H1 (cell line): ENCODE measurements around the gene ZNF770. TPM values are rescaled to one million over a fixed set of nuclear protein-coding genes. Genes with fewer than 3 reads are reported as not detected.

ENCODE experiments used
- CTCF ChIA-PET: fragments of 300-600 bp; sonication (Branson Sonifier 250); formaldehyde crosslinking; loops from one replicate; lab custom pipeline; 2021; ENCODE audit not compliant: partially characterized antibody; lab: Charles Lee
- POLR2A ChIA-PET: fragments of 300-600 bp; sonication (Branson Sonifier 250); formaldehyde crosslinking; loops from one replicate; lab custom pipeline; 2021; ENCODE audit warnings: inconsistent platforms; ENCODE audit not compliant: partially characterized antibody; lab: Charles Lee
- DNase-seq, 2 experiments: peaks; one replicate each; pipeline versions ENCODE4 v3.0.0 to v3.0.0-alpha.2; 2010 to 2022; ENCODE audit warnings: low spot score in 2 of 2, low read depth in 1 of 2, mixed read lengths in 1 of 2
- FAIRE-seq: peaks from 2 replicates; lab custom pipeline; 2011; peaks lifted over from hg19 to GRCh38; lab: Jason Lieb, UNC
- H2AFZ ChIP-seq: 2 replicates; pipeline ENCODE4 v1.8.1; 2012; ENCODE audit warnings: low read length, inconsistent platforms
- H2AK5ac ChIP-seq: 2 replicates; pipeline ENCODE4 v1.6.1; 2013; ENCODE audit warnings: low read depth, low read length
- H2BK120ac ChIP-seq: replicated peaks from 2 replicates; pipeline ENCODE3; 2013; ENCODE audit warnings: low read depth, low read length, inconsistent platforms
- H2BK12ac ChIP-seq: 2 replicates; pipeline ENCODE4 v1.6.1; 2013; ENCODE audit warnings: low read depth, low read length
- H2BK15ac ChIP-seq: 2 replicates; pipeline ENCODE4 v1.6.1; 2013; ENCODE audit warnings: low read length
- H2BK20ac ChIP-seq: 2 replicates; pipeline ENCODE4 v1.6.1; 2013; ENCODE audit warnings: low read length
- H2BK5ac ChIP-seq: 2 replicates; pipeline ENCODE4 v1.6.1; 2013; ENCODE audit warnings: low read depth, low read length
- H3K14ac ChIP-seq: 2 replicates; pipeline ENCODE4 v1.6.1; 2013; ENCODE audit warnings: inconsistent platforms; ENCODE audit not compliant: insufficient read length
- H3K18ac ChIP-seq: 2 replicates; pipeline ENCODE4 v1.6.1; 2013; ENCODE audit warnings: low read length; ENCODE audit errors: extremely low read depth
- H3K23ac ChIP-seq: 2 replicates; pipeline ENCODE4 v1.6.1; 2013; ENCODE audit warnings: inconsistent platforms; ENCODE audit not compliant: insufficient read length
- H3K23me2 ChIP-seq: 2 replicates; pipeline ENCODE4 v1.6.1; 2013; ENCODE audit warnings: low read depth, low read length
- H3K27ac ChIP-seq: 2 replicates; pipeline ENCODE4 v1.6.1; 2011; ENCODE audit warnings: low read depth, low read length, inconsistent platforms
- H3K27me3 ChIP-seq, 4 experiments: replicated peaks in 1 of 4; 1 replicate in 1 of 4; 2 replicates in 3 of 4; pipeline versions ENCODE4 v1.6.1 to v1.8.1; 2011 to 2013; ENCODE audit warnings: low read length in 3 of 4, mild to moderate bottlenecking in 3 of 4, inconsistent platforms in 2 of 4, mixed read lengths in 2 of 4, moderate library complexity in 1 of 4; ENCODE audit not compliant: control insufficient read depth in 3 of 4, insufficient read depth in 3 of 4; ENCODE audit errors: extremely low read depth in 1 of 4
- H3K36me3 ChIP-seq, 4 experiments: 2 replicates each; pipeline versions ENCODE4 v1.6.1 to v1.8.1; 2011 to 2013; ENCODE audit warnings: mild to moderate bottlenecking in 4 of 4, low read length in 3 of 4, moderate library complexity in 2 of 4, control low read depth in 1 of 4, inconsistent platforms in 1 of 4; ENCODE audit not compliant: insufficient read depth in 4 of 4, control insufficient read depth in 2 of 4
- H3K4ac ChIP-seq: replicated peaks from 2 replicates; pipeline ENCODE3; 2013; ENCODE audit warnings: low read length, low read depth, mixed read lengths, inconsistent platforms; ENCODE audit not compliant: insufficient read length
- H3K4me1 ChIP-seq, 4 experiments: replicated peaks in 1 of 4; 1 replicate in 1 of 4; 2 replicates in 3 of 4; pipeline versions ENCODE4 v1.6.1 to v1.8.1; 2011 to 2013; ENCODE audit warnings: low read length in 3 of 4, inconsistent platforms in 2 of 4, mixed read lengths in 1 of 4; ENCODE audit not compliant: insufficient read depth in 4 of 4, control insufficient read depth in 3 of 4
- H3K4me2 ChIP-seq, 2 experiments: 2 replicates each; pipeline versions ENCODE4 v1.6.1 to v1.8.1; 2011 to 2013; ENCODE audit warnings: low read depth in 2 of 2, low read length in 2 of 2, control low read depth in 1 of 2, inconsistent platforms in 1 of 2, mild to moderate bottlenecking in 1 of 2; ENCODE audit not compliant: insufficient read depth in 1 of 2
- H3K4me3 ChIP-seq, 4 experiments: fragments of 200-600, 300-600 bp in 1 of 4; sonication (generic), shearing (Covaris generic), sonication (Bioruptor Twin) in 1 of 4; 2 replicates each; pipeline versions ENCODE4 v1.5.1 to v1.8.1; 2011 to 2016; ENCODE audit warnings: low read length in 4 of 4, low read depth in 3 of 4, control low read depth in 2 of 4, inconsistent platforms in 2 of 4, mild to moderate bottlenecking in 2 of 4, mixed read lengths in 1 of 4, moderate library complexity in 1 of 4; ENCODE audit not compliant: insufficient read depth in 2 of 4; ENCODE audit errors: extremely low read depth in 1 of 4
- H3K56ac ChIP-seq: replicated peaks from 2 replicates; pipeline ENCODE3; 2013; ENCODE audit warnings: low read depth, mild to moderate bottlenecking, mixed read lengths, low read length, inconsistent platforms; ENCODE audit not compliant: insufficient read length
- H3K79me1 ChIP-seq: 2 replicates; pipeline ENCODE4 v1.6.1; 2013; ENCODE audit warnings: low read depth, low read length, control low read depth
- H3K79me2 ChIP-seq, 2 experiments: 2 replicates each; pipeline versions ENCODE4 v1.6.1 to v1.8.1; 2012 to 2013; ENCODE audit warnings: low read length in 2 of 2, mild to moderate bottlenecking in 2 of 2, inconsistent platforms in 1 of 2; ENCODE audit not compliant: insufficient read depth in 2 of 2, control insufficient read depth in 1 of 2
- H3K9ac ChIP-seq, 4 experiments: replicated peaks in 1 of 4; 1 replicate in 1 of 4; 2 replicates in 3 of 4; pipeline versions ENCODE4 v1.6.1 to v1.8.1; 2011 to 2013; ENCODE audit warnings: low read depth in 3 of 4, low read length in 3 of 4, control low read depth in 2 of 4, mild to moderate bottlenecking in 2 of 4, moderate library complexity in 2 of 4, inconsistent platforms in 1 of 4; ENCODE audit errors: extremely low read depth in 1 of 4
- H3K9me3 ChIP-seq, 2 experiments: 2 replicates each; pipeline versions ENCODE4 v1.6.1 to v1.8.1; 2012 to 2013; ENCODE audit warnings: mild to moderate bottlenecking in 2 of 2, moderate library complexity in 2 of 2, control low read depth in 1 of 2, inconsistent platforms in 1 of 2, low read depth in 1 of 2, low read length in 1 of 2, mixed read lengths in 1 of 2; ENCODE audit not compliant: insufficient read depth in 2 of 2
- H4K20me1 ChIP-seq, 2 experiments: replicated peaks in 1 of 2; 2 replicates each; pipeline versions ENCODE3 to v1.8.1; 2011 to 2013; ENCODE audit warnings: inconsistent platforms in 2 of 2, low read length in 2 of 2, mild to moderate bottlenecking in 1 of 2; ENCODE audit not compliant: insufficient read depth in 2 of 2, control insufficient read depth in 1 of 2
- H4K5ac ChIP-seq: 2 replicates; pipeline ENCODE4 v1.6.1; 2013; ENCODE audit warnings: low read length, low read depth, mixed read lengths, inconsistent platforms; ENCODE audit not compliant: insufficient read length
- H4K8ac ChIP-seq: 2 replicates; pipeline ENCODE4 v1.8.0; 2013; ENCODE audit warnings: mild to moderate bottlenecking, moderate library complexity, low read length, inconsistent platforms; ENCODE audit not compliant: insufficient read depth; ENCODE audit errors: extremely low read depth
- H4K91ac ChIP-seq: replicated peaks from 2 replicates; pipeline ENCODE3; 2013; ENCODE audit warnings: low read length, mixed read lengths, inconsistent platforms; ENCODE audit not compliant: insufficient read length
- E2F6 ChIP-seq: IDR thresholded peaks from 2 replicates; pipeline ENCODE4 v1.6.1; 2012; ENCODE audit warnings: inconsistent platforms
- EP300 ChIP-seq, 2 experiments: IDR thresholded peaks; 1 replicate in 1 of 2; 2 replicates in 1 of 2; pipeline ENCODE4 v1.6.1; 2011 to 2012; ENCODE audit warnings: low read depth in 2 of 2, low read length in 2 of 2, mild to moderate bottlenecking in 2 of 2, borderline replicate concordance in 1 of 2, inconsistent platforms in 1 of 2, moderate library complexity in 1 of 2
- HDAC2 ChIP-seq, 2 experiments: fragments of 300-600 bp in 1 of 2; sonication (generic) in 1 of 2; IDR thresholded peaks; 2 replicates each; pipeline ENCODE4 v1.6.1; 2011 to 2012; ENCODE audit warnings: low read depth in 2 of 2, low read length in 2 of 2, mild to moderate bottlenecking in 2 of 2, moderate library complexity in 2 of 2, borderline replicate concordance in 1 of 2, inconsistent platforms in 1 of 2
- NANOG ChIP-seq: IDR thresholded peaks from 2 replicates; pipeline ENCODE4 v1.6.1; 2011; ENCODE audit warnings: low read length, low read depth, mild to moderate bottlenecking, inconsistent platforms; ENCODE audit not compliant: insufficient read depth, poor library complexity, severe bottlenecking
- POLR2AphosphoS5 ChIP-seq: IDR thresholded peaks from 2 replicates; pipeline ENCODE4 v1.6.1; 2011; ENCODE audit warnings: low read depth, low read length
- POU5F1 ChIP-seq: IDR thresholded peaks from 2 replicates; pipeline ENCODE4 v1.6.1; 2011; ENCODE audit warnings: low read depth, mild to moderate bottlenecking, low read length, moderate library complexity
- SP1 ChIP-seq: IDR thresholded peaks from 2 replicates; pipeline ENCODE4 v1.6.1; 2011; ENCODE audit warnings: low read depth, low read length
- SP4 ChIP-seq: IDR thresholded peaks from 2 replicates; pipeline ENCODE4 v1.6.1; 2012; ENCODE audit warnings: low read length, inconsistent platforms
- SRF ChIP-seq: IDR thresholded peaks from 2 replicates; pipeline ENCODE4 v1.6.1; 2011; ENCODE audit warnings: mild to moderate bottlenecking, low read depth, low read length, moderate library complexity
- SUZ12 ChIP-seq: fragments of 200-600 bp; sonication (generic); IDR thresholded peaks from 2 replicates; pipeline ENCODE4 v1.6.1; 2012; ENCODE audit warnings: mild to moderate bottlenecking, inconsistent platforms, low read length, moderate library complexity, mixed read lengths
- TAF1 ChIP-seq: IDR thresholded peaks from 2 replicates; pipeline ENCODE4 v1.6.1; 2011; ENCODE audit warnings: mild to moderate bottlenecking, low read depth, low read length
- TAF7 ChIP-seq: optimal IDR thresholded peaks from 2 replicates; pipeline ENCODE3; 2011; ENCODE audit warnings: low read depth, mild to moderate bottlenecking, inconsistent platforms, low read length, moderate library complexity, borderline replicate concordance
- TEAD4 ChIP-seq: IDR thresholded peaks from 2 replicates; pipeline ENCODE4 v1.6.1; 2012; ENCODE audit warnings: low read depth, low read length, inconsistent platforms, mixed read lengths
- WGBS, 2 experiments: shearing (Covaris generic) in 1 of 2; methylation state at CpG; one replicate each; pipeline versions ENCODE4 v1.1.6 to v1.1.7; 2013 to 2015; ENCODE audit warnings: low lambda C conversion rate in 2 of 2, mixed read lengths in 2 of 2, inconsistent platforms in 1 of 2, low coverage in 1 of 2, missing lambda C conversion rate in 1 of 2; ENCODE audit not compliant: insufficient replicate concordance in 2 of 2, insufficient coverage in 1 of 2, insufficient read length in 1 of 2; ENCODE audit errors: extremely low coverage in 1 of 2, missing lambda C conversion rate in 1 of 2; 5-methylcytosine and 5-hydroxymethylcytosine counted together
- polyA plus RNA-seq, 7 experiments: library from polyadenylated mRNA; depleted of rRNA in 3 of 7; stranded (reverse) in 5 of 7; unstranded in 2 of 7; fragments of >200 nt in 5 of 7; fragments of 200-250 nt in 2 of 7; gene quantifications; 1 replicate in 5 of 7; 2 replicates in 1 of 7; 4 replicates in 1 of 7; pipeline versions ENCODE4 v1.2.1 to v1.2.3, GENCODE V29; 2011 to 2013; ENCODE audit warnings: missing spikeins in 2 of 7, mixed read lengths in 2 of 7
- total RNA-seq: library from RNA; stranded (reverse); fragmentation: NEBNext Ultra II Directional; extraction: Animal tissue kit (Norgen Biotek cat#: 25700); gene quantifications from 2 replicates; pipeline ENCODE4 v1.2.1, GENCODE V29; 2021

Gene ZNF770
- total and polyA plus RNA-seq, 2 of the 8 experiments (the other 6 are each of a cell fraction or from before 2014, with no cell fraction given) = 24.8 to 143 TPM

GRCh38 chr15:34993412-34993811 is 5.3 kb upstream of the ZNF770 start:
- Histone ChIP-seq H3K4me3 (no peak overlapping the region), H3K23ac (no peak overlapping the region), H2BK20ac (peak overlapping the region; percentile 9; the same call in 1 of the 2 replicates), H2BK15ac (no peak overlapping the region), H3K27ac (no peak overlapping the region), H3K4me1 (peaks cover 1 to 15% (median 5%) of the 10 kb centered on the region in 4 experiments; a peak in 5 of 7 replicates), H3K79me2 (peaks cover 0 to under 1% of the 10 kb centered on the region in 2 experiments; a peak in 1 of 4 replicates), H3K27me3 (no peaks in the 10 kb centered on the region), H3K4ac (no peak overlapping the region), H4K20me1 (no peaks in the 10 kb centered on the region), H2BK120ac (no peak overlapping the region), H3K9ac (no peak overlapping the region), H2AFZ (no peak overlapping the region), H2BK5ac (0 out of 2 replicates have a peak overlapping the region, but pooled peaks have one; percentile 35), H3K18ac (no peak overlapping the region), H3K79me1 (no peaks in the 10 kb centered on the region; the same call in none of the 2 replicates), H3K23me2 (peaks cover 2% of the 10 kb centered on the region; the same call in 1 of the 2 replicates), H2BK12ac (no peak overlapping the region), H3K9me3 (no peaks in the 10 kb centered on the region), H3K14ac (no peak overlapping the region), H3K56ac (no peak overlapping the region), H3K36me3 (no peaks in the 10 kb centered on the region), H3K4me2 (no peak overlapping the region), H4K8ac (no peak overlapping the region), H4K5ac (no peak overlapping the region), H4K91ac (no peak overlapping the region), H2AK5ac (no peak overlapping the region)
- DNase-seq (no peak), FAIRE-seq (no peak)
- 80% methylated on average over 6 of the region's 6 CpGs; no CpG with 5 or more reads in 1 of the 2 experiments for WGBS, 2 experiments
- POLR2A ChIA-PET = interaction anchor here (0.6 to 0.9 kb wide), 2 partner anchors 36 to 192 kb away, joined by 3 read pairs; no protein-coding TSS in a partner anchor
- CTCF ChIA-PET = interaction anchor here (0.8 to 1.5 kb wide), 4 partner anchors 9 to 726 kb away, joined by 3 to 4 read pairs (median 4); no protein-coding TSS in a partner anchor
- TF ChIP-seq EP300 (IDR thresholded peaks at IDR 0.05; ENCODE audit: borderline replicate concordance in 1 of 2, low read depth in 2 of 2, low read length in 2 of 2) (no peak), NANOG (no peak), POU5F1 (no peak), TAF7 (no peak), E2F6 (no peak), SUZ12 (no peak), HDAC2 (IDR thresholded peaks at IDR 0.05; ENCODE audit: borderline replicate concordance in 1 of 2, low read depth in 2 of 2, low read length in 2 of 2) (no peak), SP1 (no peak), TAF1 (no peak), SP4 (no peak), SRF (no peak), POLR2AphosphoS5 (no peak), TEAD4 (no peak)
